ENCODE measurements around the gene MECP2.

The MECP2 gene

DNA sequence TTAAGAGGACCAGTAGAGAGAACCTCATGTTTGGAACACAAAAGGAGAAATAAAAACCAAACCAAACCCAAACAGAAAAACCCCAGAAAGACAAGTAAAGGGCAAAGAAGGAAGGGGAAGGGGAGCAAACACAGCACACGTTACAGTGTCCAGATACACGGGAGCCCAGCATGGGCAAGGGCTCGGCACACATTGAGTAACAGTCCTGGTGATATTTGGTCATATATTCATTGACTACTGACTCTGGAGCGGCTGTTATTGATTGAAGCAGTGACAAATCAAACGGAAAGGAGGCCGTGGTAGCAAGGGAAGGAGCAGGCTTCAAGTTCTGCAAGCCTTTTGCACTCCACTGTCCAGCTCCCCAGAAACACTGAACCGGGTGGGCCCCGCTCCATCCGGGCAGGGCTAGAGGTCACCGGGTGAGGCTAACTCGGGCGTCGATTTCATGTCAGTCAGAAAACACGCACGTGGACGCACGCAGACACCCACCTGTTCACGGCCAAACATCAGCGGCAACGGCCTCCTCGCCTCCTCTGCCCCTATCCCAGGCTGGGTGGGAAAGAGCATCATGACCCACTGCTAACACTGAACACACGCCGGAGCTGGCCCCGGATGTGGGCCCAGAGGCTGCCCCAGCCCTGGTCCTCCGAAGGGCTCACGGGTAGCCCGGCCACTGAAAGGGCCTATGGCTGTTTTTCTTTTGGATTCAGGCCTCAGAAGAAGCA is 74.1 kb downstream of the MECP2 start:
- TF ChIP-seq, protein P1, sequence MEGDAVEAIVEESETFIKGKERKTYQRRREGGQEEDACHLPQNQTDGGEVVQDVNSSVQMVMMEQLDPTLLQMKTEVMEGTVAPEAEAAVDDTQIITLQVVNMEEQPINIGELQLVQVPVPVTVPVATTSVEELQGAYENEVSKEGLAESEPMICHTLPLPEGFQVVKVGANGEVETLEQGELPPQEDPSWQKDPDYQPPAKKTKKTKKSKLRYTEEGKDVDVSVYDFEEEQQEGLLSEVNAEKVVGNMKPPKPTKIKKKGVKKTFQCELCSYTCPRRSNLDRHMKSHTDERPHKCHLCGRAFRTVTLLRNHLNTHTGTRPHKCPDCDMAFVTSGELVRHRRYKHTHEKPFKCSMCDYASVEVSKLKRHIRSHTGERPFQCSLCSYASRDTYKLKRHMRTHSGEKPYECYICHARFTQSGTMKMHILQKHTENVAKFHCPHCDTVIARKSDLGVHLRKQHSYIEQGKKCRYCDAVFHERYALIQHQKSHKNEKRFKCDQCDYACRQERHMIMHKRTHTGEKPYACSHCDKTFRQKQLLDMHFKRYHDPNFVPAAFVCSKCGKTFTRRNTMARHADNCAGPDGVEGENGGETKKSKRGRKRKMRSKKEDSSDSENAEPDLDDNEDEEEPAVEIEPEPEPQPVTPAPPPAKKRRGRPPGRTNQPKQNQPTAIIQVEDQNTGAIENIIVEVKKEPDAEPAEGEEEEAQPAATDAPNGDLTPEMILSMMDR (IDR thresholded peaks at IDR 0.05): no peak

DNA sequence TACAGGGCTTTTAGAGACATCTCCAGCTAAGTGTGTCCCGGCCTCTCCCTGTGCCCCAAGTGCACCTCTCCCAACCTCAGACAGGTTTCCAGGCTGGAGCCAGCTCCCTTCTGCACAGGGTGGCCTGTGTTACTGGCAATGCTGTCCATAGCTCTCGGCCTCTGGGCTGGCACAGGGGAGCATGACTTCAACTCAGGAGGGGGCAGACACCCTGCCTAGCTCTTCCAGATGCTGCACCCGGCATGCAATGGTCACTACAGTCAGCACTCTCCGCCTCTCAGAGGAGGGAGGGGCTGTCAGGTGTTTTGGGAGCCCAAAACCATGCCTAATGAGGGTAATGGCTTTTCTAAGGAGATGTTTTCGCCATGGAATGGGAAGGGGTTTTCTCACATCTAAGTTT is 75.4 kb downstream of the MECP2 start:
- TF ChIP-seq, protein P1 (IDR thresholded peaks at IDR 0.05): no peak

DNA sequence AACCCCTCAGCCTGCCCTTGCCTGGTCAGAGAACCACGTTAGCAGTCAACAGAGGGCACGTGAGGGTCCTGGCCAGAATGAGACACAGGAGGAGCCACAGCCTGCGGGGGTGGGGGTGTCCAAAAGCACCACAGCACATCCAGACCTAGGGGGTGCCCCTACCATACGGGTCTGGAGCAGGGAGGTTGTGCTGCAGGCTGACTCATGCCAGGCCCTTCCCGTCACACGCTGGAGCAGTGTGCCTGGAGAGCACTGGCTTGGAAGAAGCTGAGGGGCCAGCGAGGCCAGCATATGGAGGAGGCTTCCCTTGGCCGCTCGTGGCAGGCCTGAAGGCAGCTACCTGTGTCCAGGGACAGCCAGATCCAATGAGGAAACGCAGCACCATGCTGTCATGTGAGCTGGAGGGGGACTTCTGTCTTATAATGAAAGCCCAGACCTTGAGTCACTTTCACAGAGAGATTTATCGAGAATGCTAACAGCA is 76.3 kb downstream of the MECP2 start:
- TF ChIP-seq, protein P1 (IDR thresholded peaks at IDR 0.05): no peak

DNA sequence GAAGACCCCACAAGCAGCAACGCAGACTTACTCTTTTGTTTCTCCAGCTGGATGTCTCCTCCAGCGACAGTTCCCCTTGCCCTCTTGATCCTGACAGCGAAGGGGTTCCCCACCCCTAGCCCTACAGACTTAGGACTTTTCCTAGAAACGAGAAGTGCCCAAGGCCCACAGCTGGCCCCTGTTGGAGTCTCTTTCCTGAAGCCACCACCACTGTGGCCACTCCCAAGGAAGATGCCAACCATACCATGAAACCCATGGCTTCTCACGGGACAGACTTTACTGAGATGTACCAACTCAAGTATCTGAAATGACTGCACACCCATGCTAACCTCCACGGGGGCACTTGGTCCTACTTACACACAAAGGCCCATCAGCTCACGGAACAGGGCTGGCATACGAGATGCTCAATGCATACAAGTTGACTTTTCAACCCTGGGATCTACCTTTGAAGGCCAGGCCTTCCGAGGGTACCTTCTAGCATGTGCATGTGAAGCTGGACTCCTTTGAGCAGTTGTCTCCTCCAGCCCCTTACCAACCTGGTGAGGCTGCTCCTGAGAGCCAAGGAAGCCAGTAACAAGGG is 76.9 kb downstream of the MECP2 start:
- TF ChIP-seq, protein P1 (IDR thresholded peaks at IDR 0.05): no peak

DNA sequence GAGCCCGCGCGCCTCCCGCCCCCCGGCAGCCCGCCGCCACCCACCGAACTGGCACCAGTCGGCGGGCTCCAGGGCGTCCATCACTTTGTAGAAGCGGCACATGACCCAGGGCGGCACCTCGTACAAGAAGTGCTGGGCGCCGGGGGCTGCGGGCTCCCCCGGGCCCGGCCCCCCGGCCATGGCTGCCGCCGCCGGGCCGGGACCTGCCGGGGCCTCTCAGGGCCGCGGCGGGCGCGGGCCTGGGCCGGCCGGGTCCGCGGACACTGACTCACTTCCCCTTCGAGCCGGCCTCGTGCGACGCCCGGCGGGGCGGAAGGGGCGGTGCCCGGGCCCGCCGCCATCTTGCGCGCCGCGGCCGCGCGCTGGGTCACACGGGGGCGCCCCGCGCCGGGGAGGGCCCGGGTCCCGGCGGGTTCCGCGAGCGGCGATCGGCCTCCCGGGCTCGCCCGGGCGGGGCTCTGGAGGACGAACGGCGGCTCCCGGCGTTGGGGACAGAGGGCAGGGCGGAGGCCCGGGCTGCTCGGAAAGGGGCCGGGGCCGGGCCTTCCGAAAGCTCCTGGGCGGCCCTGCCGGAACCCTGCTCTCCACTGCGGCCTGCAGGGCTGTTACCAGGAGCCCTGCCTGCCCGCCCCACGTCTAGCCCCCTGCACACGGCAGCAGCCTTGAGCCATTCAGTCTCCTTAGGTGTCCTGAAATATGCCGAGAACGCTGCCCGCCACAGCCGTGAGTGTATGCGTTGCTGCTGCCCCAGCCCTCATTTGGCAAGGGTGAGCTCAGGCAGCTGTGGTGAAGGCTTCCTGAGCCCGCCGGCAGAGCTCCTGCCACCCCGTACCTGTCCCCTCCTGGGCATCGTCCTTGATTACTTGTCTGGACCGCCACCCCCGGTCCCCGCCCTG is 77.6 kb downstream of the MECP2 start, which contains the start of gene IRAK1:
Gene IRAK1, minus strand, starts transcription at position 270 of the 896 bp plus-strand sequence. Its CDS starts 90 bp downstream, at position 180.
- TF ChIP-seq, protein P1 (IDR thresholded peaks at IDR 0.05): no peak

DNA sequence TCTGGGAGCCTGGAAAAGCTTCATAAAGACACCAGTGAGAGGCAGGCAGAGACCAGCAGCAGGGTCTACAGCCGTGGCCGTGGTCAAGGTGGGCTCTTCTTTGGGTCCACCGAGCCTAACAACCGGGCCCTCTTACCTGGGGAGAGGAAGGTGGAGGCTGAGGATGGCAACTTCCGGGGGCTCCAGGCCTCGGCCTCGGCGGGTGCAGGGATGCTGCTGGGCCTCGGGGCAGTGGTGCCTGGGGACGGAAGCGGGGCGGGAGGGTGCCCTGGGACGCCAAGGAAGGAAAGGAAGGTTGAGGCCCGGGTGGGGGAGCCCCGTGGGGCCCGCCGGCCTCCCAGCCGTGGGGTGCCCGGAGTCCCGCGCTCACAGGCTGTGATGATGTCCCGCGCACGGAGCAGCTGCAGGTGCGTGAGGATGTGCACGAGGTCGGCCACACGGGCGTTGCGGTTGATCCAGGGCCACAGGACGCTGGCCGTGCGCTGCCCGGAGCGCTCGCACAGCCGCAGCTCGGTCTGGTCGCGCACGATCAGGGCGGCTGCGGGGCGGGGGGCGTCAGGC is 78.4 kb downstream of the MECP2 start:
- TF ChIP-seq, protein P1 (IDR thresholded peaks at IDR 0.05): no peak

DNA sequence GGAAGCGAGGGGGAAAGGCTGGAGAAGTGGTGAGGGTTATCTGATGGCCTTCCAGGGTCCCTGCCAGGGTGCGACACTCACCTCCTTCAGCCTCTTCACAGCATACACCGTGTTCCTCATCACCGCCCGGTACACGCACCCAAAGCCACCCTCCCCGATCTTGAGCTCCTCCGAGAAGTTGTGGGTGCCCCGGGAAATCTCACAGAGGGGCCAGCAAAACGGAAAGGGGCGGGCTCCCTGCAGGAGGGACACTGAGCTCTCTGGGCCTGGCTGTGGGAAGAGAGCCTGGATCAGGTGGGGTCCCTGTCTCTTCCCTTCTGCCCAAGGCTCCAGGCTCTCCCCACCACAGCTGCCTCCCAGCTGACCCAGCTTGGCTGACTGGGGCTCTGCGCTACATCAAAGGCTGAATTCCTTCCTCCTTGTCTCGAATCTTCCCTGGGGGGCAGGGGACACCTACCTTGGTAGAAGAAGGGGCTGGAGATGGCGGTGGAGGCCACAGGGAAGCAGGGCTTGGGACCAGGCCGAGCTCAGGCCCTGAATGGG is 78.9 kb downstream of the MECP2 start:
- TF ChIP-seq, protein P1 (IDR thresholded peaks at IDR 0.05): no peak
